Activated CD8-positive, alpha-beta memory T cell treated with anti-CD3 and anti-CD28 coated beads, Interleukin-2, amount 50 U/mL, for 1 hour (primary cell): ENCODE results near the gene CHERP.
"Not testable (repeated sequence)": the region's sequence is repeated elsewhere in the genome, so short reads cannot be mapped to it uniquely, and the experiment has no call there.

Experiments
- DNase-seq: peaks from one replicate; pipeline ENCODE4 v3.0.0-alpha.2; 2020; ENCODE audit errors: extremely low read depth

Gene CHERP

GRCh38 chr19:16476401-16476800 lies 65.8 kb downstream of the CHERP start:
- no peak for DNase-seq

GRCh38 chr19:16473875-16474392 lies 68.3 kb downstream of the CHERP start:
- no peak for DNase-seq

DNA sequence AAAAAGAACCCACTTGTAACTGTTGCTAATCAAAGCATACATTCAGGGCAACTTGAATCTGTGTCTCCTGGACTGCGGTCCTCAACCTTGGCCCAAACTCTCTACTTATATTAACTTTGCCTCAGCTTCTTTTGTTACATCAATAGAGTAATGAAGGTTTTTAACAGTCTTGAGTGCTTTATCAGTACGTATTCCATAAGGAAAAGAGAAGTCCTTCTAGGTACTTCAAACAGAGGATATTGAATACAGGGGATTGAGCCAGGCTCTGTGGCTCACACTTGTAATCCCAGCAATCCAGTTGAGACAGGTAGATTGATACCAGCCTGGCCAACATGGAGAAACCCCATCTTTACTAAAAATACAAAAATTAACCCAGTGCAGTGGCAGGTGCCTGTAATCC lies 69.2 kb downstream of the CHERP start:
- DNase-seq: no peak

GRCh38 chr19:16472559-16472899 lies 69.7 kb downstream of the CHERP start:
- not testable (repeated sequence) for DNase-seq

GRCh38 chr19:16470911-16471811 lies 71.1 kb downstream of the CHERP start:
- DNase-seq: no peak

DNA sequence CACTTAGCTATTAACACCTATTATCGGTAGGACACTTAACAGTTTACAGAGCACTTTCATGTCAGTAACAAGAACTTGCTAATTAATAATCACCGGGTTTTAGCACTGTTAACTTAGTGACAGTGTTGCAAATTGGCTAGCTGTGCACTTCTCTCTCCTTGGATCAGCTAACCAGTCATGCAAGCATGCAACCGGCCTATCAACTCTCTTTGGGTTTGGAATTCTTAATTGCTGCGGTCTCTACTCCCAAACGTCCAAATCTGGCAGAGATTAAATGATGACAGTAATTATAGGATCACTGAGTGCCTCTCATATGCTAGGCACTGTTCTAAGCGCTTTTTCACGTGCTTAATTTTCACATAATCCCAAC lies 71.7 kb downstream of the CHERP start:
- no peak for DNase-seq
